Osteocyte (in vitro differentiated cells): ENCODE measurements around the gene LRFN3. TPM values are rescaled to one million over a fixed set of nuclear protein-coding genes. Genes with fewer than 3 reads are reported as not detected.

Experiments used
- DNase-seq: peaks from one replicate; pipeline ENCODE4 v3.0.0; 2021; ENCODE audit warnings: mixed read lengths; ENCODE audit not compliant: unreplicated experiment; ENCODE audit errors: extremely low spot score
- H3K27ac Mint-ChIP-seq: one replicate; pipeline ENCODE4 v1.8.0; 2021; ENCODE audit warnings: mild to moderate bottlenecking, mixed read lengths; ENCODE audit not compliant: unreplicated experiment
- H3K27me3 Mint-ChIP-seq: one replicate; pipeline ENCODE4 v1.8.0; 2021; ENCODE audit warnings: mixed read lengths; ENCODE audit not compliant: unreplicated experiment
- H3K36me3 Mint-ChIP-seq: one replicate; pipeline ENCODE4 v1.8.0; 2021; ENCODE audit warnings: mixed read lengths; ENCODE audit not compliant: unreplicated experiment
- H3K4me1 Mint-ChIP-seq: one replicate; pipeline ENCODE4 v1.8.0; 2021; ENCODE audit warnings: mixed read lengths; ENCODE audit not compliant: unreplicated experiment
- H3K4me3 Mint-ChIP-seq: one replicate; pipeline ENCODE4 v1.8.0; 2021; ENCODE audit warnings: mild to moderate bottlenecking, moderate library complexity, mixed read lengths; ENCODE audit not compliant: unreplicated experiment
- H3K9me3 Mint-ChIP-seq: one replicate; pipeline ENCODE4 v1.8.0; 2021; ENCODE audit warnings: mixed read lengths; ENCODE audit not compliant: unreplicated experiment
- CTCF ChIP-seq: fragments of 200-600 bp; sonication (generic); IDR thresholded peaks from 2 replicates; pipeline ENCODE4 v1.5.0; 2021; ENCODE audit warnings: antibody characterized with exemption, mild to moderate bottlenecking, moderate library complexity
- total RNA-seq: library from RNA; stranded (reverse); gene quantifications from 2 replicates; pipeline ENCODE4 v1.2.1, GENCODE V29; 2021

LRFN3 gene
- total RNA-seq, 1 donor from 2014 or later, result 25.0 TPM

- no peak overlapping the region for H3K4me3 Mint-ChIP-seq
These were observed 6.1 kb downstream of the LRFN3 start for GRCh38 chr19:35942235-35942634.

GRCh38 chr19:35943321-35944301 is 7.4 kb downstream of the LRFN3 start:
- H3K4me1 Mint-ChIP-seq, result peaks cover 6% of the 10 kb centered on the region
- H3K36me3 Mint-ChIP-seq, result peaks cover 8% of the 10 kb centered on the region
- H3K9me3 Mint-ChIP-seq, result no peaks in the 10 kb centered on the region
- H3K27me3 Mint-ChIP-seq, result no peaks in the 10 kb centered on the region
- no peak overlapping the region for H3K4me3 Mint-ChIP-seq
- no peak overlapping the region for H3K27ac Mint-ChIP-seq
- no peak for DNase-seq
- no peak for TF ChIP-seq CTCF

More at GRCh38 chr19:35942235-35942634, 6.1 kb downstream of the LRFN3 start:
- Mint-ChIP-seq H3K27ac (no peak overlapping the region), H3K9me3 (no peaks in the 10 kb centered on the region), H3K27me3 (no peaks in the 10 kb centered on the region), H3K36me3 (peaks cover 8% of the 10 kb centered on the region), H3K4me1 (peaks cover 19% of the 10 kb centered on the region)
- no peak for DNase-seq
- TF ChIP-seq CTCF, result no peak

DNA sequence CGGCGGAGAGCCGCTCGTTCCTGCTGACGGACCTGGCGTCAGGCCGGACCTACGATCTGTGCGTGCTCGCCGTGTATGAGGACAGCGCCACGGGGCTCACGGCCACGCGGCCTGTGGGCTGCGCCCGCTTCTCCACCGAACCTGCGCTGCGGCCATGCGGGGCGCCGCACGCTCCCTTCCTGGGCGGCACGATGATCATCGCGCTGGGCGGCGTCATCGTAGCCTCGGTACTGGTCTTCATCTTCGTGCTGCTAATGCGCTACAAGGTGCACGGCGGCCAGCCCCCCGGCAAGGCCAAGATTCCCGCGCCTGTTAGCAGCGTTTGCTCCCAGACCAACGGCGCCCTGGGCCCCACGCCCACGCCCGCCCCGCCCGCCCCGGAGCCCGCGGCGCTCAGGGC is 8.4 kb downstream of the LRFN3 start:
- H3K4me3 Mint-ChIP-seq, result no peak overlapping the region

DNA sequence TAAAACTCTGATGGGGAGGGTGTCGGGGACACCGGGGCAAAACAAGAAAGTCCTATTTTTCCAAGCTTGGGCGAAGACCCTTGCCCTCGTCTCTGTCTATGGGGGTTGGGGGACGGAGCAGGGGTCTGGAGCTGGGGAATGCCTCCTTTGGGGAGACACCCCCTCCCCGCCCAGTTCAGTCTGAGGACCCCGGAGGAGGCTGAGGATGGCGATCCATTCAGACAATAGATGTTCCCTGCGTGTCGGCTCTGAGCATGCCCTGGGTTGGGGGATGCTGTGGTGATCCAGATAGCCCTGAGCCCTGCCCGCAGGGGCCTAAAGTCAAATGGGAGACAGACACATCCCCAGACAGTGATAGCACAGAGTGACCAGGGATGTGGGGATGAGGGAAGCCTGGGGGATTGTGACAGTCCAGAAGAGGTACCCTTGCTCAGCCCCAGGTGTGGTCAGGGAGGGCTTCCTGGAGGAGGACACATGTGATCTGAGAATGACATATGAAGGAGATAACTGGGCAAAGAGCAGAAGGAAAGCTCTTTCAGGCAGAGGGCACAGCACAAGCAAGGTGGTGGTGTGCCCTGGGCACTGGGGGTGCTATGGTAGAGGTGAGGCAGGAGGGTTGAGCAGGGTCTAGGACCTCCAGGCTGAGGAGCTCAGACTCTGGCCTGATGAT is 9.1 kb downstream of the LRFN3 start:
- H3K4me3 Mint-ChIP-seq, result no peak overlapping the region

More for the DNA sequence above, 8.4 kb downstream of the LRFN3 start:
- Mint-ChIP-seq H3K9me3 (no peaks in the 10 kb centered on the region), H3K27ac (no peak overlapping the region), H3K4me1 (peaks cover 1% of the 10 kb centered on the region), H3K27me3 (no peaks in the 10 kb centered on the region), H3K36me3 (peaks cover 8% of the 10 kb centered on the region)
- no peak for TF ChIP-seq CTCF
- no peak for DNase-seq

More for the DNA sequence above, 9.1 kb downstream of the LRFN3 start:
- peaks cover 8% of the 10 kb centered on the region for H3K36me3 Mint-ChIP-seq
- no peak for TF ChIP-seq CTCF
- no peaks in the 10 kb centered on the region for H3K9me3 Mint-ChIP-seq
- peaks cover 1% of the 10 kb centered on the region for H3K4me1 Mint-ChIP-seq
- no peak overlapping the region for H3K27ac Mint-ChIP-seq
- DNase-seq, result no peak
- H3K27me3 Mint-ChIP-seq, result no peaks in the 10 kb centered on the region
